Hepatocyte (in vitro differentiated cells): ENCODE data around the gene ALDH1L1. TPM values are rescaled to one million over a fixed set of nuclear protein-coding genes. Genes with fewer than 3 reads are reported as not detected.
A peak's percentile ranks its signal among the peaks of the same experiment; 100 is the strongest.

ENCODE experiments used
- DNase-seq: peaks from one replicate; pipeline ENCODE4 v3.0.0-alpha.2; 2016; ENCODE audit warnings: low spot score
- H2AFZ ChIP-seq: fragments of 200-600 bp; sonication (generic); 2 replicates; pipeline ENCODE4 v1.6.0; 2016; ENCODE audit warnings: antibody characterized with exemption, mild to moderate bottlenecking
- H3K27ac ChIP-seq: fragments of 200-600 bp; sonication (generic); 2 replicates; pipeline ENCODE4 v1.5.1; 2016; ENCODE audit warnings: mild to moderate bottlenecking
- H3K27me3 ChIP-seq: fragments of 200-600 bp; sonication (generic); 2 replicates; pipeline ENCODE4 v1.6.1; 2016
- H3K36me3 ChIP-seq: fragments of 200-600 bp; sonication (generic); replicated peaks from 2 replicates; pipeline ENCODE4 v1.5.1; 2016; ENCODE audit warnings: low read depth; ENCODE audit not compliant: insufficient read depth
- H3K4me1 ChIP-seq: fragments of 200-600 bp; sonication (generic); 2 replicates; pipeline ENCODE4 v1.5.1; 2016; ENCODE audit warnings: mild to moderate bottlenecking, moderate library complexity; ENCODE audit not compliant: insufficient read depth
- H3K4me2 ChIP-seq: fragments of 200-600 bp; sonication (generic); 2 replicates; pipeline ENCODE4 v1.6.0; 2016
- H3K4me3 ChIP-seq: fragments of 200-600 bp; sonication (generic); 2 replicates; pipeline ENCODE4 v1.5.1; 2016; ENCODE audit warnings: mild to moderate bottlenecking
- H3K79me2 ChIP-seq: fragments of 200-600 bp; sonication (generic); 2 replicates; pipeline ENCODE4 v1.6.0; 2017; ENCODE audit warnings: mild to moderate bottlenecking
- H3K9me2 ChIP-seq: fragments of 200-600 bp; sonication (generic); replicated peaks from 2 replicates; pipeline ENCODE4 v1.6.0; 2017; ENCODE audit warnings: mild to moderate bottlenecking; ENCODE audit not compliant: insufficient read depth
- H3K9me3 ChIP-seq: fragments of 200-600 bp; sonication (generic); 2 replicates; pipeline ENCODE4 v1.5.1; 2016; ENCODE audit warnings: low read depth, mild to moderate bottlenecking
- H4K20me1 ChIP-seq: fragments of 200-600 bp; sonication (generic); 2 replicates; pipeline ENCODE4 v1.6.0; 2016; ENCODE audit warnings: mild to moderate bottlenecking; ENCODE audit not compliant: insufficient read depth, poor library complexity, severe bottlenecking
- EZH2 ChIP-seq: fragments of 200-600 bp; sonication (generic); IDR thresholded peaks from 2 replicates; pipeline ENCODE4 v1.6.1; 2016; ENCODE audit warnings: antibody characterized with exemption, mild to moderate bottlenecking, borderline replicate concordance
- EZH2phosphoT487 ChIP-seq: fragments of 200-600 bp; sonication (generic); IDR thresholded peaks from one replicate; pipeline ENCODE4 v1.6.1; 2018; ENCODE audit warnings: antibody characterized with exemption, mild to moderate bottlenecking, low read depth, moderate library complexity; ENCODE audit not compliant: unreplicated experiment, severe bottlenecking
- WGBS: methylation state at CpG from one replicate; pipeline ENCODE4 v1.1.6; 2016; ENCODE audit warnings: low lambda C conversion rate; ENCODE audit errors: missing lambda C conversion rate; 5-methylcytosine and 5-hydroxymethylcytosine counted together
- polyA plus RNA-seq: library from polyadenylated mRNA; unstranded; fragments of >200 nt; fragmentation: Nextera tagmentation; extraction: Ambion mirVana; gene quantifications from 2 replicates; pipeline ENCODE4 v1.2.1, GENCODE V29; 2016
- total RNA-seq: library from RNA; depleted of rRNA; stranded (reverse); fragments of >200 nt; gene quantifications from 2 replicates; pipeline ENCODE4 v1.2.3, GENCODE V29; 2014
- TF ChIP-seq, protein P1 (sequence below): fragments of 200-600 bp; sonication (generic); IDR thresholded peaks from 2 replicates; pipeline ENCODE4 v1.5.1; 2016; ENCODE audit warnings: antibody characterized with exemption, mild to moderate bottlenecking; ENCODE audit not compliant: poor library complexity

The ALDH1L1 gene
- total and polyA plus RNA-seq, 2 experiments from 2014 or later = 15.9 to 22.6 TPM

DNA sequence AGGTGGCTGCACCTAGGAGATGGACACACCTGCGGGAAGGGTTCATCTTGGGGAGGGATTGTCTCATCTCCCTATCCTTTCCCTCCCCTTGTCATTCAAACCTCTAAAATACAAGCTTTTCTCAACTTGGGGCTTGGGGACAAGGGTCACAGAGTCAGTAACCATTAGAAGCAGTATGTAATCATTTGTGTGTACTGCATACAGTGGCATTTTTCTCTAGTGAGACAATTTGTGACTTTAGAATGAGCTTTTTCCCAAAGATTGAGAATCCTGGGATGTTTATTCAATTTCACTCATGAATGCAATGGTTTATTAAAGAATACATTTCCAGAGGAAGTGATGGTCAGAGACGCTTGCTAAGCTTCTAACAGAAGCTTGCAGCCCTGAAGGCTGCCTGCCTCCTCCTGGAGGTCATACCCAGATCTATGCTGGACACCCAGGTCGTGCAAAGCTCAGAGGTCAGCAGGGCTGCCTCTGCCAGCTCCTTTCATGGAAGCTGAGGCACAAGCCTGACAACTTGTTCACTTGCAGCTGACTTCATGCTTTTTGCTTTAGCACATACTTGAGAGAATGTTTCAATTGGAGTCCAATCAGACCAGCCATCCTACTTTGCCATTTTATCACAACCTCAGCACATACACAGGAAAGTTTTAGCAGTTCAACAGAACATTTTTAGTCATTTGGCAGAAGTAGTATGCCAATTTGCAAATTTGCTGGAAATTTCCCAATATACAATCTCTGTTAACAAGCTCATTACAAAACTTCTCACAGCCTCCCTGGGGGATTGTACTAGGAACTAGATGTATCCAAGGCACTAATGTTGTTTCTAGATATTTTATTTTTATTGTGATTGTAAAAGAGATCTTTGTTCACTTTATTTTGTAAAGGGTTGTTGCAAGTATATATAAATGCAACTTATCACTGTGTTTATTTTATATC, 25.6 kb upstream of the ALDH1L1 start:
- TF ChIP-seq EZH2 = no peak
- TF ChIP-seq EZH2phosphoT487 = no peak
- TF ChIP-seq, protein P1, sequence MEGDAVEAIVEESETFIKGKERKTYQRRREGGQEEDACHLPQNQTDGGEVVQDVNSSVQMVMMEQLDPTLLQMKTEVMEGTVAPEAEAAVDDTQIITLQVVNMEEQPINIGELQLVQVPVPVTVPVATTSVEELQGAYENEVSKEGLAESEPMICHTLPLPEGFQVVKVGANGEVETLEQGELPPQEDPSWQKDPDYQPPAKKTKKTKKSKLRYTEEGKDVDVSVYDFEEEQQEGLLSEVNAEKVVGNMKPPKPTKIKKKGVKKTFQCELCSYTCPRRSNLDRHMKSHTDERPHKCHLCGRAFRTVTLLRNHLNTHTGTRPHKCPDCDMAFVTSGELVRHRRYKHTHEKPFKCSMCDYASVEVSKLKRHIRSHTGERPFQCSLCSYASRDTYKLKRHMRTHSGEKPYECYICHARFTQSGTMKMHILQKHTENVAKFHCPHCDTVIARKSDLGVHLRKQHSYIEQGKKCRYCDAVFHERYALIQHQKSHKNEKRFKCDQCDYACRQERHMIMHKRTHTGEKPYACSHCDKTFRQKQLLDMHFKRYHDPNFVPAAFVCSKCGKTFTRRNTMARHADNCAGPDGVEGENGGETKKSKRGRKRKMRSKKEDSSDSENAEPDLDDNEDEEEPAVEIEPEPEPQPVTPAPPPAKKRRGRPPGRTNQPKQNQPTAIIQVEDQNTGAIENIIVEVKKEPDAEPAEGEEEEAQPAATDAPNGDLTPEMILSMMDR = no peak
- Histone ChIP-seq H3K4me2 (no peak overlapping the region), H3K27ac (peak overlapping the region; percentile 21), H3K4me1 (no peaks in the 10 kb centered on the region), H3K27me3 (no peaks in the 10 kb centered on the region), H3K4me3 (no peak overlapping the region), H3K9me3 (no peaks in the 10 kb centered on the region), H3K79me2 (no peaks in the 10 kb centered on the region), H4K20me1 (no peaks in the 10 kb centered on the region), H3K36me3 (no peaks in the 10 kb centered on the region), H3K9me2 (no peaks in the 10 kb centered on the region), H2AFZ (no peak overlapping the region)
- DNase-seq = no peak
- 67% methylated on average over 3 of the region's 3 CpGs for WGBS

DNA sequence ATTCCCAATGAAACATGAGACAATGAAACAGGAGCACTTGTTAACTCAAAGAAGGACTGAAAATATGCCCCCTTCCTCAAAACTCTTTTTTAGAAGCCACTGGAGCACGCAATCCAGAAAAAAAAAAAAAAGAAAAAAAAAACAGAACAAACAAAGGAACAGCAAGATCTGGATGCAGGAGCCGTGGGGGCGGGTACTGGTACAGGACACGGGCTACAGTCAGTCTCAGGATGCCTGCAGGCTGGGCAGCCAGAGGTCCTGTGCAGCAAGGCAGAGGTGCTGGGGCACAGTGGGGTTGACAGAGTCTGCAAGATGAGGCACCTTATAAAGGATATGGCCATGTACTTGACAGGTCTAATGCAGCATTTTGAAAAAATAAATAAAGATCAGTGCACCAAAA, 22.3 kb upstream of the ALDH1L1 start:
- Histone ChIP-seq H3K4me1 (no peaks in the 10 kb centered on the region), H3K9me2 (no peaks in the 10 kb centered on the region), H3K79me2 (no peaks in the 10 kb centered on the region), H3K36me3 (no peaks in the 10 kb centered on the region), H3K9me3 (no peaks in the 10 kb centered on the region), H4K20me1 (no peaks in the 10 kb centered on the region), H3K27me3 (no peaks in the 10 kb centered on the region), H3K27ac (no peak overlapping the region), H3K4me3 (no peak overlapping the region), H2AFZ (no peak overlapping the region), H3K4me2 (no peak overlapping the region)
- TF ChIP-seq, protein P1 = no peak
- no peak for TF ChIP-seq EZH2
- TF ChIP-seq EZH2phosphoT487 = no peak
- WGBS = 69% methylated on average over 4 of the region's 4 CpGs
- DNase-seq = no peak

DNA sequence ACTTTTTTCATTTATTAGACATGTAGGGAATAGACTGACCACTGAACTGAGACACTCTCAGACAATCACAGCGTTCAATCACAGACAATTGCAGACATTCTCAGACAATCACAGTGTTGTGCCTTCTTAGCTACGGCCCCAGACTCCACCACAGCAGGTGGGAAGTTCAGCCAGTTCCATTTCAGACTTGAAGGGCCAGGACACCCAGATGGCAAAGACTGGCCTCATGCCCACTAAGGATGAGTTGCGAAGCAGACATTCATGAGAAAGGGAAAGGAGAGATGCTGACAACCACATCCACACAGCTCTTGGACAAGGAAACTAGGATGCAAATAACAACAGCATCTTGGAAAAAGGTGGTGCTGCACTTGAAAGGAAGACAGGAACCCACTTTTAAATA, 21.9 kb upstream of the ALDH1L1 start:
- H3K36me3 ChIP-seq = no peaks in the 10 kb centered on the region
- no peaks in the 10 kb centered on the region for H3K4me1 ChIP-seq
- WGBS = 58% methylated on average over 3 of the region's 3 CpGs
- H3K9me2 ChIP-seq = no peaks in the 10 kb centered on the region
- no peak overlapping the region for H2AFZ ChIP-seq
- no peaks in the 10 kb centered on the region for H3K27me3 ChIP-seq
- no peak overlapping the region for H3K27ac ChIP-seq
- H3K9me3 ChIP-seq = no peaks in the 10 kb centered on the region
- TF ChIP-seq EZH2phosphoT487 (no peak), EZH2 (no peak)
- TF ChIP-seq, protein P1 = no peak
- H4K20me1 ChIP-seq = no peaks in the 10 kb centered on the region
- H3K4me3 ChIP-seq = no peak overlapping the region
- no peaks in the 10 kb centered on the region for H3K79me2 ChIP-seq
- no peak overlapping the region for H3K4me2 ChIP-seq
- no peak for DNase-seq
